IPS-18a (cell line): ENCODE measurements around the gene SLX4IP.

ENCODE experiments used
- H3K27ac ChIP-seq: one replicate; pipeline ENCODE4 v1.5.1; 2013; ENCODE audit warnings: low read length
- H3K27me3 ChIP-seq: one replicate; pipeline ENCODE4 v1.6.1; 2013; ENCODE audit warnings: mild to moderate bottlenecking, low read length; ENCODE audit not compliant: control insufficient read depth, insufficient read depth
- H3K36me3 ChIP-seq: one replicate; pipeline ENCODE4 v1.6.1; 2013; ENCODE audit warnings: low read depth, low read length; ENCODE audit not compliant: control insufficient read depth
- H3K4me1 ChIP-seq: one replicate; pipeline ENCODE4 v1.6.1; 2013; ENCODE audit warnings: low read depth, low read length; ENCODE audit not compliant: control insufficient read depth
- H3K4me3 ChIP-seq: one replicate; pipeline ENCODE4 v1.5.1; 2013; ENCODE audit warnings: low read length
- H3K9ac ChIP-seq: one replicate; pipeline ENCODE4 v1.6.1; 2013; ENCODE audit warnings: mild to moderate bottlenecking, low read length, moderate library complexity
- H3K9me3 ChIP-seq: one replicate; pipeline ENCODE4 v1.6.1; 2013; ENCODE audit warnings: low read depth, low read length; ENCODE audit not compliant: control insufficient read depth

SLX4IP gene

DNA sequence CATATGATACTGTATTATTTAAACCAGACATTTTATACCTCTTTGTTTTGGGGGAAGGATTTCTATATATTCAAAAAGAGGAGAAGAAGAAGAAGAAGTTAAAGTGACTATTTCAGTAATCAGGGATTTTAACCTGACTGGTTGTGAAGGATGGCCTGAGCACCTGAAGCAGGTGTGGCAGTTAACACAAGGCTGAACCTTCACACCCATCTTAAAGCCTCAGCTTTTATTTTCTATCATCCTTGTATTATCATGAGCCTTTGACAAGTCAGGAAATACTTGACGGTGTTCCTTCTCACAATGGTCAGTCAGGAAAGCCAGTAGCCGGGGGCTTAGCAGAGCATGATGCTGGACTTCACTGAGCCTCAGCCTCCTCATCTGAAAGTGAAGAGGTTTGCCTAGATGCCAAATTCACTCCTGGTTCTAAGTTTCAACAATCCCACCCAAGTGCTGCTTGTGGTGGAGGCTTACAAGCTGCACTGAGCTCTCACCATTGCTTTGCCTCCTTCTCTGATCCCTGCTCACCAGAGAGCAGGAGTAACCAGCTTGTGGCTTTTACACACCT, 121.5 kb downstream of the SLX4IP start:
- no peaks in the 10 kb centered on the region for H3K36me3 ChIP-seq
- no peaks in the 10 kb centered on the region for H3K9me3 ChIP-seq
- H3K4me1 ChIP-seq = peaks cover 40% of the 10 kb centered on the region
- no peaks in the 10 kb centered on the region for H3K27me3 ChIP-seq
- no peak overlapping the region for H3K27ac ChIP-seq
- no peak overlapping the region for H3K9ac ChIP-seq
- no peak overlapping the region for H3K4me3 ChIP-seq

GRCh38 chr20:10557685-10558084, 122.6 kb downstream of the SLX4IP start:
- Histone ChIP-seq H3K4me3 (no peak overlapping the region), H3K27ac (no peak overlapping the region), H3K9ac (no peak overlapping the region), H3K9me3 (no peaks in the 10 kb centered on the region), H3K27me3 (no peaks in the 10 kb centered on the region), H3K36me3 (no peaks in the 10 kb centered on the region), H3K4me1 (peaks cover 29% of the 10 kb centered on the region)

GRCh38 chr20:10558635-10559187, 123.6 kb downstream of the SLX4IP start:
- no peak overlapping the region for H3K9ac ChIP-seq
- H3K9me3 ChIP-seq = no peaks in the 10 kb centered on the region
- H3K36me3 ChIP-seq = no peaks in the 10 kb centered on the region
- H3K4me1 ChIP-seq = peaks cover 22% of the 10 kb centered on the region
- no peak overlapping the region for H3K4me3 ChIP-seq
- H3K27me3 ChIP-seq = no peaks in the 10 kb centered on the region
- H3K27ac ChIP-seq = no peak overlapping the region

DNA sequence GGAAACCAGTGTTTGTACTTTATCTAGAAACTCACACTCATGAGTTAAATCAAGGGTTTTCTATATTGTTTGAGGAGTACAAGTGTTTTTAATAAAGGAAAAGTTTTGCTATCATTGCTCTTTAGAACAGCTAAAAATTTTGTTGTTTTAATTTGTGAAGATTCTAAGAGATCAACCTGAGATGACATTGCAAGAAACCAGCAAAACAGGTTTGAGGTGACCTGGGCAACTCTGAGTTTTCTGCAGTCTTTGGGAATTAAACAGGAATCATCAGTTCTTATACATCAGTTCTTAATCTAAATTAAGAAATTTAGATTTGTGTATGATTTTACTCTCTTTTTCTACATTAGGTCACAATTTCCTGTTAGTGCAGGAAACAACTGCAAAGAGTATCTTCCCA, 124.2 kb downstream of the SLX4IP start:
- no peaks in the 10 kb centered on the region for H3K27me3 ChIP-seq
- peak overlapping the region; percentile 27 for H3K27ac ChIP-seq
- no peaks in the 10 kb centered on the region for H3K36me3 ChIP-seq
- peaks cover 22% of the 10 kb centered on the region for H3K4me1 ChIP-seq
- H3K9ac ChIP-seq = no peak overlapping the region
- H3K4me3 ChIP-seq = no peak overlapping the region
- no peaks in the 10 kb centered on the region for H3K9me3 ChIP-seq

GRCh38 chr20:10560686-10561085, 125.6 kb downstream of the SLX4IP start:
- Histone ChIP-seq H3K4me3 (no peak overlapping the region), H3K27me3 (no peaks in the 10 kb centered on the region), H3K4me1 (peaks cover 22% of the 10 kb centered on the region), H3K36me3 (no peaks in the 10 kb centered on the region), H3K27ac (no peak overlapping the region), H3K9me3 (no peaks in the 10 kb centered on the region), H3K9ac (no peak overlapping the region)

DNA sequence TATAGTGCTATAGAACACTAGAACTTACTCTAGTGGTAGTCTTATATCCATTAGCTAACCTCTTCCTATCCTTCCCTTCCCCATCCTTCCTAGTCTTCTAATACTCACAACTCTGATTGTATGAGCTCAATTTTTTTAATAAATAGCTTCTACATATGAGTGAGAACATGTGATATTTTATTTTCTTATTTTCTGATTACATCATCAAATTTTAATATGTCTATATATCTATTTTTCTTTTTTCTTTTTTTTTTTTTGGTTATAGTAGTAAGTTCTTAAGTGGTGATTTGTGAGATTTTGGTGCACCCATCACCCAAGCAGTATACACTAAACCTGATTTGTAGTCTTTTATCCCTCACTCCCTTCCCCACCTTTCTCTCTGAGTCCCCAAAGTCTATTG, 126.2 kb downstream of the SLX4IP start:
- no peak overlapping the region for H3K9ac ChIP-seq
- no peaks in the 10 kb centered on the region for H3K27me3 ChIP-seq
- H3K27ac ChIP-seq = no peak overlapping the region
- no peak overlapping the region for H3K4me3 ChIP-seq
- peaks cover 23% of the 10 kb centered on the region for H3K4me1 ChIP-seq
- H3K36me3 ChIP-seq = no peaks in the 10 kb centered on the region
- no peaks in the 10 kb centered on the region for H3K9me3 ChIP-seq

GRCh38 chr20:10562899-10563298, 127.8 kb downstream of the SLX4IP start:
- no peak overlapping the region for H3K9ac ChIP-seq
- no peak overlapping the region for H3K4me3 ChIP-seq
- H3K27ac ChIP-seq = no peak overlapping the region
- H3K4me1 ChIP-seq = peaks cover 20% of the 10 kb centered on the region
- H3K27me3 ChIP-seq = no peaks in the 10 kb centered on the region
- H3K9me3 ChIP-seq = no peaks in the 10 kb centered on the region
- no peaks in the 10 kb centered on the region for H3K36me3 ChIP-seq

DNA sequence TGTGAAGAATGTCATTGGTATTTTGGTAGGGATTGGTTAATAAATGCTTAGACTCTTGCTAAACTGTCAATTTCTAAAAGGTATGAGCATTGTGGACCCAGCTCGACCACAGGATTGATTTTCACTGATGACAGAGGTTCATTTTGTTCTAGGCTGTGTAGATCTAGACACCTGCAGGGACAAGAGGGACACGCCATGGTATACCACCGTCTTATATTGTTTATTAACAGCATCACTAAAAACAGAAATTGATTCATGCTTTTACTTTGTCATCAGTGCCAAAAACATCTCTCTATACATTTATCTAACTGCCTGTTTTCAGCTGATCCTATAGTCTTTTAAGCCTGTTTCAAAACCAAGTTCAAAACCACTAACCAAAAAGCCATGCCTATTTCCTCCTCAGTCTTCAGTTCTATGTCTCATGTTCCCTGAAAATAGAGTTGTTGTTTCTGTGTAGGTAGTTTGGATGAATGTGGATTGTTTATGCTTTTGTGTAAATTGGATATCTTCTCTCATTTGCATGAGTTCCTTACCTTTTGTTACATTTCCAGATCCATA, 128.9 kb downstream of the SLX4IP start:
- Histone ChIP-seq H3K9me3 (no peaks in the 10 kb centered on the region), H3K27me3 (no peaks in the 10 kb centered on the region), H3K27ac (no peak overlapping the region), H3K9ac (no peak overlapping the region), H3K4me3 (no peak overlapping the region), H3K4me1 (peaks cover 9% of the 10 kb centered on the region), H3K36me3 (no peaks in the 10 kb centered on the region)

GRCh38 chr20:10565191-10565921, 130.3 kb downstream of the SLX4IP start:
- Histone ChIP-seq H3K4me3 (no peak overlapping the region), H3K4me1 (peaks cover 5% of the 10 kb centered on the region), H3K9me3 (no peaks in the 10 kb centered on the region), H3K27ac (no peak overlapping the region), H3K36me3 (no peaks in the 10 kb centered on the region), H3K9ac (no peak overlapping the region), H3K27me3 (no peaks in the 10 kb centered on the region)

DNA sequence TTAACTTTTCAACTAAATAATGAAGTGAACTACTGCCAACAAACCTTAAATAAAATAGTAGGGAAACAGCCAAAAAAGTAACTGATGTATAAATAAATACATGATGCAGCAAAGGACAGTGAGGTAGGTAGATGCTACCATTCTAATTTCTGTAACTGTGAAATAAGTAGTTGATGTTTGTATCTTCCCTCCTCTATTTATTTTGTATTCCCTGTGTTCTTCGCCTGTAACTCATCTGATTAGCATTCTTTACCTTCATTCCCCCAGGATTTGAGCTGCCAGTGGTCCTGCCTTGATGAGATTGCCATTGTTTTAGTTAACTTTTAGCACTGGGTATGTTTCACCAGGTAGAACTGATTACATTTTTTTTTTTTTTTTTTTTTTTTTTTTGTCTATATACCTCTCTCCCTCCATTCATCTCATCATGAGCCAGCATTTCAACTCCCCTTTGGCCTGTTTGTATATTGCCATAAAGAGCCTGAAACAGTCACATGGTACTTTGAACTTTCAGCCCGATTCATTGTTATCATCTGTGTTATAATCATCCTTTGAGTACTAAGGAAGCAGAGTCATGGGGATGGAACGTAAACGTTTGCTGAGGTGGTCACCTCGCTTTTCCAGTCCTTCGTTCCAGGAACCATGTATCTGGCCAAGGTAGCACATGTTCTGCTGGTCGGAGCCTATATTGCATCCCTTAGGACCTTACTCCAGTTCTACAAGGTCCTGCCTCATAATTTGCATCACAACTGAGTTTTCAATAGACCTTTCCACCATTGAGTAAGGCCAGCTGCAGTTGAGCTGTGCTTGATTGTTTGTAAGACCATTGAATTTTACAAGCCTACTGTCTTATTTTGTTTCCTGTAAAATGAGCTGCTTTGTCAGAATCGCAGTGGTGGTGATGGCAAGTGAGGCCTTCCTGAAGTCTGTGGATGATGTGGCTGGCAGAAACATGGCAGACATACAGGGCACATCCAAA, 131.1 kb downstream of the SLX4IP start:
- Histone ChIP-seq H3K9me3 (no peaks in the 10 kb centered on the region), H3K27me3 (no peaks in the 10 kb centered on the region), H3K9ac (no peak overlapping the region), H3K27ac (no peak overlapping the region), H3K4me1 (peaks cover 5% of the 10 kb centered on the region), H3K36me3 (no peaks in the 10 kb centered on the region), H3K4me3 (no peak overlapping the region)

DNA sequence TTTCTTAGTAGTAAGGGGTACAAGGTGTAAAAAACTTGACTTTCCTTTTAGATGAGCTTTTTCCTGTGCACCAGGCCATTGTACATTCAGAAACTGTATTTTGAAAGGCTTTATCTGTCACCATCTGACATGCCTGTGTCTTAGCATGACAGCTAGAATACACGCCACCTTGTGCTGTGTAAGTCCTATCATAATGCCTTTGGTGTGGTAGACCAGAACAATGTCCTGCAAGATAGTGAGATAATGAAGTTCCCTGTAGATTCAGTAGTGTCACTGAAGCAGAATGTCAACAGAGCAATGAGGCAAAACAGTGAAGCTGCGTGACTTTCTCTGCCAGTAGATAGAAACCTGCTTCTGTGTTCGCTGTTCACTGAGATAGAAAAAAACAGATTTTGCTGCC, 132.9 kb downstream of the SLX4IP start:
- H3K4me1 ChIP-seq = peaks cover 5% of the 10 kb centered on the region
- no peaks in the 10 kb centered on the region for H3K27me3 ChIP-seq
- H3K9me3 ChIP-seq = no peaks in the 10 kb centered on the region
- no peak overlapping the region for H3K9ac ChIP-seq
- no peak overlapping the region for H3K27ac ChIP-seq
- no peak overlapping the region for H3K4me3 ChIP-seq
- no peaks in the 10 kb centered on the region for H3K36me3 ChIP-seq
